ENCODE results near the gene NACC1.

NACC1 gene

GRCh38 chr19:13150931-13151604 lies 33.0 kb downstream of the NACC1 start:
- H3K27ac ChIP-seq = peak overlapping the region; percentile 100
- no peak for DNase-seq (ENCODE audit: low spot score)
- TF ChIP-seq CTCF (conservative IDR thresholded peaks at IDR 0.05; ENCODE audit: low read depth) = no peak
- POLR2A ChIA-PET (ENCODE audit: low non-redundant PET) = interaction anchor here (0.5 to 1.8 kb wide), 2 partner anchors 33 to 81 kb away, joined by 6 to 8 read pairs; partner anchors contain the start of gene NACC1
- CTCF ChIA-PET = interaction anchor here (0.6 to 0.7 kb wide), 3 partner anchors 33 to 62 kb away, joined by 3 to 4 read pairs (median 3); no protein-coding TSS in a partner anchor

- peak overlapping the region; percentile 100 for H3K27ac ChIP-seq
- TF ChIP-seq CTCF (conservative IDR thresholded peaks at IDR 0.05; ENCODE audit: low read depth) = no peak
- peak; percentile 99 for DNase-seq (ENCODE audit: low spot score)
- ChIA-PET POLR2A (ENCODE audit: low non-redundant PET) (interaction anchor here (0.6 to 2.2 kb wide), 4 partner anchors 12 to 302 kb away, joined by 3 to 18 read pairs (median 9); partner anchors contain the start of gene NACC1), CTCF (interaction anchor here (0.5 to 1.5 kb wide), 5 partner anchors 28 to 186 kb away, joined by 3 to 7 read pairs (median 5); no protein-coding TSS in a partner anchor)
Measured at GRCh38 chr19:13151605-13152355, 33.7 kb downstream of the NACC1 start.

DNA sequence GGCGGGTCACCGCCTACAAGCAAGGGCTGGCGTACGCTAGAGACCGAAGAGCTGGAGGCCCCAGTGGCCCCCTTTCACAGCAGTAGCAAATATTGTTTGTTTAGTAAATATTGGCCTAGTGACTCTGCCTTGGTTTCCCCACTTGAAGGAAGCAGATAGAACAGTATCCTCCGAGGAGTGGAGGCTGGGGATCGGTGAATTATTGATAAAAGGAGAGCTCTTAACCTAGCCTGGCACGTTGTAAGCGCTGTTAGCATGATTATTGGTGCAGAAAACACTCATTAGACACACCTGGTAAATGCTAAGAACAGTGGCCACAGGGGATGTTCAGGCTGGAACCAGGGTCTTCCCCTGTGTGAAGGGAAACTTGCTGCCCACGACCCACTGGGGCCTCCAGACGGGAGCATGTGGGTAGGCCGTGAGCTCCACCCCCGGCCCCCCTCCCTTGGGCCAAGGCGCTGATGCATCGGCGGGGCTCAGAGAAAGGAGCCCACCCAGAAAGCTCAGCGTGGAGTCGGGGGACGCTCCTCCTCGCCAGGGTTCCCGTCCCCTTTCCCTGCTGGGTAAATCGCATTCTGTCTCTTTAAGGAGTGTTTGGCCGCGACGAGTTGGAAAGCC lies 34.4 kb downstream of the NACC1 start:
- ChIA-PET CTCF (interaction anchor here (0.6 to 1.5 kb wide), 3 partner anchors 35 to 187 kb away, joined by 3 to 7 read pairs (median 5); no protein-coding TSS in a partner anchor), POLR2A (ENCODE audit: low non-redundant PET) (interaction anchor here (0.6 to 2.2 kb wide), 4 partner anchors 11 to 301 kb away, joined by 3 to 18 read pairs (median 9); partner anchors contain the start of gene NACC1)
- no peak for DNase-seq (ENCODE audit: low spot score)
- H3K27ac ChIP-seq = peak overlapping the region; percentile 100
- no peak for TF ChIP-seq CTCF (conservative IDR thresholded peaks at IDR 0.05; ENCODE audit: low read depth)

GRCh38 chr19:13152974-13153568 lies 35.0 kb downstream of the NACC1 start:
- peak; percentile 94 for DNase-seq (ENCODE audit: low spot score)
- no peak; the same call in 1 of the 2 replicates for TF ChIP-seq CTCF (conservative IDR thresholded peaks at IDR 0.05; ENCODE audit: low read depth)
- CTCF ChIA-PET = interaction anchor here (1.0 to 1.5 kb wide), 2 partner anchors 36 to 188 kb away, joined by 3 to 7 read pairs; no protein-coding TSS in a partner anchor
- H3K27ac ChIP-seq = peak overlapping the region; percentile 100
- POLR2A ChIA-PET (ENCODE audit: low non-redundant PET) = interaction anchor here (0.7 to 2.2 kb wide), 4 partner anchors 10 to 35 kb away, joined by 4 to 18 read pairs (median 9); partner anchors contain the start of gene NACC1

GRCh38 chr19:13153569-13154240 lies 35.6 kb downstream of the NACC1 start:
- peak overlapping the region; percentile 100 for H3K27ac ChIP-seq
- no peak for DNase-seq (ENCODE audit: low spot score)
- POLR2A ChIA-PET (ENCODE audit: low non-redundant PET) = interaction anchor here (0.7 to 2.2 kb wide), 3 partner anchors 10 to 14 kb away, joined by 4 to 18 read pairs (median 9); no protein-coding TSS in a partner anchor
- CTCF ChIA-PET = no interaction called here
- TF ChIP-seq CTCF (conservative IDR thresholded peaks at IDR 0.05; ENCODE audit: low read depth) = peak; percentile 49

Data from RWPE1 (cell line).